HCT116 (cell line): ENCODE results near the gene KLHDC7A.

Source experiments
- POLR2A ChIP-seq: IDR thresholded peaks from 2 replicates; pipeline ENCODE4 v1.7.0; 2011; ENCODE audit warnings: borderline replicate concordance; ENCODE audit not compliant: insufficient read depth, insufficient read length; ENCODE audit errors: extremely low read depth
- POLR2AphosphoS5 ChIP-seq: IDR thresholded peaks from 2 replicates; pipeline ENCODE4 v1.6.1; 2011; ENCODE audit warnings: mild to moderate bottlenecking, low read depth, low read length, moderate library complexity

- no peak for TF ChIP-seq POLR2AphosphoS5
- no peak for TF ChIP-seq POLR2A
Observed at GRCh38 chr1:18494304-18494703, 13.6 kb downstream of the KLHDC7A start.
